ENCODE measurements around the gene RIMBP2.

DNA sequence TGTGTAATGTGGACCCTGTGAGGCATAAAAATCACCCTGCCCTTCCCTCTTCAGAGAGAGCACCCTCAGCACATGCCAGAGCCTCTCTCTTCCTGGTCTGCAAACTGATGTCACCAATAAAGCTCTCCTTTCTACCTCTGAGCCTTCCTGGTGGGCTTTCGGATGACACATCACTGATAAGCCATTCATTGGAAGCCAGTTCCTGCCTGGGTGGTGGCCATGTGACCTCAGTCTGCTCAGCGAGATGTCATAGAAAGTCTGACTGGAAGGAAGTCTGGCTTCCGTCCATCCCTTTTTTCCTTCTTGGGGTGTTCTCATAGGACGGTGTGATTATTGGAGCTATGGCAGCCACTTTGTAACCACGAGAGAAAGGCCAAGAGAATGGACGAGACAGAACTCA, 282.7 kb downstream of the RIMBP2 start:
- TF ChIP-seq, protein P1, sequence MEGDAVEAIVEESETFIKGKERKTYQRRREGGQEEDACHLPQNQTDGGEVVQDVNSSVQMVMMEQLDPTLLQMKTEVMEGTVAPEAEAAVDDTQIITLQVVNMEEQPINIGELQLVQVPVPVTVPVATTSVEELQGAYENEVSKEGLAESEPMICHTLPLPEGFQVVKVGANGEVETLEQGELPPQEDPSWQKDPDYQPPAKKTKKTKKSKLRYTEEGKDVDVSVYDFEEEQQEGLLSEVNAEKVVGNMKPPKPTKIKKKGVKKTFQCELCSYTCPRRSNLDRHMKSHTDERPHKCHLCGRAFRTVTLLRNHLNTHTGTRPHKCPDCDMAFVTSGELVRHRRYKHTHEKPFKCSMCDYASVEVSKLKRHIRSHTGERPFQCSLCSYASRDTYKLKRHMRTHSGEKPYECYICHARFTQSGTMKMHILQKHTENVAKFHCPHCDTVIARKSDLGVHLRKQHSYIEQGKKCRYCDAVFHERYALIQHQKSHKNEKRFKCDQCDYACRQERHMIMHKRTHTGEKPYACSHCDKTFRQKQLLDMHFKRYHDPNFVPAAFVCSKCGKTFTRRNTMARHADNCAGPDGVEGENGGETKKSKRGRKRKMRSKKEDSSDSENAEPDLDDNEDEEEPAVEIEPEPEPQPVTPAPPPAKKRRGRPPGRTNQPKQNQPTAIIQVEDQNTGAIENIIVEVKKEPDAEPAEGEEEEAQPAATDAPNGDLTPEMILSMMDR (IDR thresholded peaks at IDR 0.05): no peak
- no peak for TF ChIP-seq ZFX (IDR thresholded peaks at IDR 0.05; ENCODE audit: borderline replicate concordance)
